ENCODE results near the gene STARD5. TPM values are rescaled to one million over a fixed set of nuclear protein-coding genes. Genes with fewer than 3 reads are reported as not detected.

STARD5 gene
- total RNA-seq, 1 experiment from 2014 or later = 2.9 TPM

Other genes starting within 250 kb of the STARD5 start
- gene CFAP161, start 189.9 kb downstream of the STARD5 start, total RNA-seq (2014; rRNA removed; shearing (Covaris generic)) = 0.25 and 1.7 TPM in 2 replicates
- gene IL16, start 127.3 kb downstream of the STARD5 start, total RNA-seq (2014; rRNA removed; shearing (Covaris generic)) = 0.06 and 0.17 TPM in 2 replicates
- gene TMC3, start 50.1 kb upstream of the STARD5 start, total RNA-seq (2014; rRNA removed; shearing (Covaris generic)) = not detected in 2 replicates

Measured in H4 (cell line).